ENCODE measurements around the gene IER3.
A peak's percentile ranks its signal among the peaks of the same experiment; 100 is the strongest.

Gene IER3

DNA sequence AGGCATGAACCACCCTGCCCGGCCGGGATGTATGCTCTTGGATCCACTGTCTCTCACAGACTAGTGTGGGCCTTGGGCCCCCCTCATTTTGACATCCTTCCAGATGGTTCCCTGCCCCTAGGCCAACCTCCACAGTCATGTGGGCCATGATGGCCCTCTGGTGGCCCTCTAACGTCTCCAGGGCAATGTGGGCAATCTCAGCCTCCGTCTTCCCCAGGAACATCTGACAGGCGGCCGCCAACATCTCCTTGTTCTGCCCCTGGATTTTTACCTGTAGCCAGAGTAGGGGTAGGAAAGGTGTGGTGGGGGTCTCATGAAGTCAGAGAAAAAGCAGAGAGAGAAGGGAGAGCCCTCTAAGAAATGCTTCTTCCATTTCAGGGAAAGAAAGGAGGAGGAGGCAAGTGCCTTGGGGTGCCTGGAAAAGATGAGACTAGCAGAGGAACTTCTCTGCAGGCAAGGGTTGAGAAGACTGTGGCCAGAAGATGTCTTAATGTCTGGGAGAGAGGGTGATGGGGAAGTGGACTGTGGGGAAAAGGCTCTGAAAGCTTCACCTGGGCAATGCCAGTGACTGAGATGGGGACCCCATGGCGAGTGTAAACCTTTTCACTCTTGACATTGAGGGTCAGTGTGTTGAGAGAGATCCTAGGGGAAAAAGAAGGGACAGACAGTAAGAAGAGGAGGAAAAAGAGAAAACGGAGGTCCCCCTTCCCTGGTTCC, 3.1 kb downstream of the IER3 start:
- peak overlapping the region; percentile 93 to 98 (median 95) for H3K27ac Mint-ChIP-seq
- peaks cover 45% of the 10 kb centered on the region for H3K36me3 Mint-ChIP-seq (ENCODE audit: low read depth)
- H3K4me3 Mint-ChIP-seq, result peak overlapping the region; percentile 92 to 98 (median 93)
- H3K4me1 Mint-ChIP-seq, result peaks cover 26% of the 10 kb centered on the region
- TF ChIP-seq, protein P1, sequence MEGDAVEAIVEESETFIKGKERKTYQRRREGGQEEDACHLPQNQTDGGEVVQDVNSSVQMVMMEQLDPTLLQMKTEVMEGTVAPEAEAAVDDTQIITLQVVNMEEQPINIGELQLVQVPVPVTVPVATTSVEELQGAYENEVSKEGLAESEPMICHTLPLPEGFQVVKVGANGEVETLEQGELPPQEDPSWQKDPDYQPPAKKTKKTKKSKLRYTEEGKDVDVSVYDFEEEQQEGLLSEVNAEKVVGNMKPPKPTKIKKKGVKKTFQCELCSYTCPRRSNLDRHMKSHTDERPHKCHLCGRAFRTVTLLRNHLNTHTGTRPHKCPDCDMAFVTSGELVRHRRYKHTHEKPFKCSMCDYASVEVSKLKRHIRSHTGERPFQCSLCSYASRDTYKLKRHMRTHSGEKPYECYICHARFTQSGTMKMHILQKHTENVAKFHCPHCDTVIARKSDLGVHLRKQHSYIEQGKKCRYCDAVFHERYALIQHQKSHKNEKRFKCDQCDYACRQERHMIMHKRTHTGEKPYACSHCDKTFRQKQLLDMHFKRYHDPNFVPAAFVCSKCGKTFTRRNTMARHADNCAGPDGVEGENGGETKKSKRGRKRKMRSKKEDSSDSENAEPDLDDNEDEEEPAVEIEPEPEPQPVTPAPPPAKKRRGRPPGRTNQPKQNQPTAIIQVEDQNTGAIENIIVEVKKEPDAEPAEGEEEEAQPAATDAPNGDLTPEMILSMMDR (IDR thresholded peaks at IDR 0.05; ENCODE audit: unreplicated experiment in 3 of 3), result no peak
- no peaks in the 10 kb centered on the region for H3K9me3 Mint-ChIP-seq
- H3K27me3 Mint-ChIP-seq (ENCODE audit: low read depth), result no peaks in the 10 kb centered on the region

DNA sequence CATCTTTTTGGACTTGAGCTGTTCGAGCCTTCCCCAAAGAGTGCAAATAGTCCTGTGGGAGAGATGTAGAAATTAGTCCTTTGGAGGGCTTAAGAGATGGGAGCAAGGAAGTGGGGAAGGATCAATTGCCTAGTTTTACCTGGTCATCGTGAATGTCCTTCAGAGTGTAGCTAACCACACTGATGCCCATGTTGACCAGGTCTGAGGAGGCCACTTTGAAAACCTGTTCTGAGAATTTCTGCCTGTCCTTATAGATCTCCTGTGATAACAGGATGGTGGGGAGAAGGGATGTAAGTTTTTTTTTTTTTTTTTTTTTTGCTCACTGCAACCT, 3.8 kb downstream of the IER3 start:
- H3K27ac Mint-ChIP-seq, result peak overlapping the region in 2 of 3 experiments; percentile 61 to 72
- H3K27me3 Mint-ChIP-seq (ENCODE audit: low read depth), result no peaks in the 10 kb centered on the region
- no peaks in the 10 kb centered on the region for H3K9me3 Mint-ChIP-seq
- peak overlapping the region; percentile 78 to 98 (median 92) for H3K4me3 Mint-ChIP-seq
- H3K36me3 Mint-ChIP-seq (ENCODE audit: low read depth), result peaks cover 52% of the 10 kb centered on the region
- peaks cover 26% of the 10 kb centered on the region for H3K4me1 Mint-ChIP-seq
- TF ChIP-seq, protein P1 (IDR thresholded peaks at IDR 0.05; ENCODE audit: unreplicated experiment in 3 of 3), result no peak

DNA sequence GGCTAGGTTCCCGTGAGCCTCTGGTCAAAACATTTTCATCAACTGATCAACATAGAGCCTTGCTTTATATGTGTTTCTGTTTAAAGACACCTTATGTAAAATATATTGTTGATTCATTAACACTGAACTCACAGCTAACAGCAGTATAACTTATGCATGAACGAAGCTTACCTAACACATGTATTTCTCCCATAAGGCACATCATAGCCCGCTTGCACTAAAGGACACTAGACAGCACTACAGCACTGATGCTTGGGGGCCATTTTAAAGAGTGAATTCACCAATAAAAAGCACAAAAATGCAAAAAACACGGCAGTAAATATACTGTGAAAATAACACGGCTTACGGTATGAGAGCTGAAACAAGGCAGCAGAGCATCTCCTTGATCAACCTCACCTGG, 5.8 kb downstream of the IER3 start:
- Mint-ChIP-seq H3K4me1 (peaks cover 16% of the 10 kb centered on the region), H3K36me3 (ENCODE audit: low read depth) (peaks cover 63% of the 10 kb centered on the region), H3K9me3 (no peaks in the 10 kb centered on the region), H3K27me3 (ENCODE audit: low read depth) (no peaks in the 10 kb centered on the region), H3K27ac (peak overlapping the region in 2 of 3 experiments; percentile 61 to 79), H3K4me3 (peak overlapping the region; percentile 46 to 77 (median 47))
- TF ChIP-seq, protein P1 (IDR thresholded peaks at IDR 0.05; ENCODE audit: unreplicated experiment in 3 of 3), result no peak

DNA sequence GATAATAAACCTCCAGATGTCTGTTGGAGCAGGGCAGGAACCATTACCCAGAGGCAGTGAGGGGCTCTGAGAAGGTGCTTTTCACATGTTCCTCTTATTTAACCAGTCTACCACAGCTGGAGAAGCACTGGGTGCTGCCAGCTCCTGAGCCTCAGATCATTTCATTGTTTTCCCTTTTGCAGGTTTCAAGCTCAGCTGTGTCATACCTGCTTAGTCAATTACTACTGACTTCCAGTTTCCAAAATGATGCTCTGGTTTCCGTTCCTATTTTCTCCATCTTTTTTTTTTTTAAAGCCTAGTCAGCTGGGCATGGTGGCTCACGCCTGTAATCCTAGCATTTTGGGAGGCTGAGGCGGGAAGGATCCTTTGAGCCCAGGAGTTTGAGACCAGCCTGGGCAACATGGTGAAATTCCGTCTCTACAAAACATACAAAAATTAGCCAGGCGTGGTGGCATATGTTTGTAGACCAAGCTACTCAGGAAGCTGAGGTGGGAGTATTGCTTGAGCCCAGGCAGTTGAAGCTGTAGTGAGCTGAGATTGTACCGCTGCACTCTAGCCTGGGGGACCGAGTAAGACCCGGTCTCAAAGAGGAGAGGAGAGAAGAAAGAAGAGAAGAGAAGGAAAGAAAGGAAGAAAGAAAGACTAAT, 8.6 kb downstream of the IER3 start:
- H3K4me3 Mint-ChIP-seq, result peak overlapping the region in 1 of 3 experiments; percentile 51
- no peaks in the 10 kb centered on the region for H3K9me3 Mint-ChIP-seq
- H3K27ac Mint-ChIP-seq, result peak overlapping the region in 2 of 3 experiments; percentile 35 to 75
- H3K27me3 Mint-ChIP-seq (ENCODE audit: low read depth), result no peaks in the 10 kb centered on the region
- TF ChIP-seq, protein P1 (IDR thresholded peaks at IDR 0.05; ENCODE audit: unreplicated experiment in 3 of 3), result no peak
- H3K4me1 Mint-ChIP-seq, result no peaks in the 10 kb centered on the region
- peaks cover 68% of the 10 kb centered on the region for H3K36me3 Mint-ChIP-seq (ENCODE audit: low read depth)

DNA sequence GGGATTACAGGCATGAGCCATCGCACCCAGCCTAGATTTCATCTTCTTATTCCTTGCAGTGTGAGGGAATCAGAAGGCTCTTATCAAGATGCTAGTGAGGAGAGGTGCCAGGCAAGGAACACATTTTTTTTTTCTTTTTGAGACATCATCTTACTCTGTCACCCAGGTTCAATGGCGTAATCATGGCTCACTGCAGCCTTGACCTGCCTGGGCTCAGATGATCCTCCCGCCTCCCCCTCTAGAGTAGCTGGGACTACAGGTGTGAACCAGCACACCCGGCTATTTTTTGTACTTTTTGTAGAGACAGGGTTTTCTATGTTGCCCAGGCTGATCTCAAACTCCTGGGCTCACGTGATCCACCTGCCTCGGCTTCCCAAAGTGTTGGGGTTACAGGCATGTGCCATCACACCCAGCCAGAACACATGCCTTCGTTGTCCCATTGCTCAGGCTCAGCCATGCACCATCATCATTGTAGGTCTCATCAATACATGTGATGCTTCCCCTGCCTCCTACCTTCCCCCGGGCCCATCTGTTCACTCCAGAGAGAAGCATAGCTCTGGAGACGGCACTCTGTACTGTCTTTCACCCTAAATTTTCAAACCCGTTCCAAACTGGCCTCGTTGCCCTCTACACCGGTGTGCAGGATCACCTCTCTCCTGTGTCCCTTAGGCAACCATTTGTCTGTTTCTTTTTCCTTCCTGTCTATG, 12.0 kb downstream of the IER3 start:
- Mint-ChIP-seq H3K27ac (no peak overlapping the region), H3K4me3 (no peak overlapping the region), H3K36me3 (ENCODE audit: low read depth) (peaks cover 60% of the 10 kb centered on the region), H3K4me1 (no peaks in the 10 kb centered on the region), H3K9me3 (no peaks in the 10 kb centered on the region), H3K27me3 (ENCODE audit: low read depth) (no peaks in the 10 kb centered on the region)
- TF ChIP-seq, protein P1 (IDR thresholded peaks at IDR 0.05; ENCODE audit: unreplicated experiment in 3 of 3), result no peak

All from nephron (organoid).